H1 (cell line): Measurements from ENCODE around the gene ALKBH3.

Experiments
- ATF3 ChIP-seq: IDR thresholded peaks from 2 replicates; pipeline ENCODE4 v1.6.1; 2011; ENCODE audit warnings: low read depth, mild to moderate bottlenecking, low read length; ENCODE audit not compliant: insufficient read depth
- CTCF ChIP-seq, 3 experiments: IDR thresholded peaks; 1 replicate in 2 of 3; 2 replicates in 1 of 3; pipeline versions ENCODE4 v1.5.1 to v1.6.1; 2011; ENCODE audit warnings: low read length in 3 of 3, mild to moderate bottlenecking in 3 of 3, inconsistent platforms in 2 of 3, low read depth in 1 of 3, moderate library complexity in 1 of 3; ENCODE audit not compliant: insufficient read depth in 1 of 3; ENCODE audit errors: control extremely low read depth in 1 of 3
- E2F6 ChIP-seq: IDR thresholded peaks from 2 replicates; pipeline ENCODE4 v1.6.1; 2012; ENCODE audit warnings: inconsistent platforms
- EZH2 ChIP-seq: fragments of 200-600 bp; sonication (generic); IDR thresholded peaks from 2 replicates; pipeline ENCODE4 v1.7.1; 2012; ENCODE audit warnings: low read depth, mild to moderate bottlenecking, moderate library complexity, low read length, inconsistent platforms; ENCODE audit not compliant: severe bottlenecking
- FOSL1 ChIP-seq: IDR thresholded peaks from 2 replicates; pipeline ENCODE4 v1.6.1; 2011; ENCODE audit warnings: mild to moderate bottlenecking, low read depth, low read length, moderate library complexity; ENCODE audit not compliant: insufficient read depth
- HDAC2 ChIP-seq, 2 experiments: fragments of 300-600 bp in 1 of 2; sonication (generic) in 1 of 2; IDR thresholded peaks; 2 replicates each; pipeline ENCODE4 v1.6.1; 2011 to 2012; ENCODE audit warnings: low read depth in 2 of 2, low read length in 2 of 2, mild to moderate bottlenecking in 2 of 2, moderate library complexity in 2 of 2, borderline replicate concordance in 1 of 2, inconsistent platforms in 1 of 2
- JUND ChIP-seq: IDR thresholded peaks from 2 replicates; pipeline ENCODE4 v1.6.1; 2011; ENCODE audit warnings: mild to moderate bottlenecking, improper control_type of control experiment, low read length
- POLR2A ChIP-seq, 2 experiments: IDR thresholded peaks; 1 replicate in 1 of 2; 2 replicates in 1 of 2; pipeline ENCODE4 v1.6.1; 2011; ENCODE audit warnings: low read depth in 2 of 2, low read length in 2 of 2, mild to moderate bottlenecking in 2 of 2; ENCODE audit errors: control extremely low read depth in 1 of 2
- POLR2AphosphoS5 ChIP-seq: IDR thresholded peaks from 2 replicates; pipeline ENCODE4 v1.6.1; 2011; ENCODE audit warnings: low read depth, low read length
- RFX5 ChIP-seq: IDR thresholded peaks from 2 replicates; pipeline ENCODE4 v1.6.1; 2011; ENCODE audit warnings: low read depth, low read length, improper control_type of control experiment, borderline replicate concordance
- TAF1 ChIP-seq: IDR thresholded peaks from 2 replicates; pipeline ENCODE4 v1.6.1; 2011; ENCODE audit warnings: mild to moderate bottlenecking, low read depth, low read length
- TAF7 ChIP-seq: optimal IDR thresholded peaks from 2 replicates; pipeline ENCODE3; 2011; ENCODE audit warnings: low read depth, mild to moderate bottlenecking, inconsistent platforms, low read length, moderate library complexity, borderline replicate concordance
- TEAD4 ChIP-seq: IDR thresholded peaks from 2 replicates; pipeline ENCODE4 v1.6.1; 2012; ENCODE audit warnings: low read depth, low read length, inconsistent platforms, mixed read lengths

- TF ChIP-seq POLR2AphosphoS5 (no peak), FOSL1 (no peak), TAF7 (no peak), ATF3 (no peak), TEAD4 (no peak), CTCF (IDR thresholded peaks at IDR 0.05; ENCODE audit: control extremely low read depth in 1 of 3, insufficient read depth in 1 of 3, low read depth in 1 of 3, low read length in 3 of 3) (no peak), TAF1 (no peak), E2F6 (no peak), RFX5 (no peak), JUND (no peak), EZH2 (no peak), HDAC2 (IDR thresholded peaks at IDR 0.05; ENCODE audit: borderline replicate concordance in 1 of 2, low read depth in 2 of 2, low read length in 2 of 2) (no peak), POLR2A (IDR thresholded peaks at IDR 0.05; ENCODE audit: control extremely low read depth in 1 of 2, low read depth in 2 of 2, low read length in 2 of 2) (no peak)
Measured at GRCh38 chr11:43959321-43959995, 78.8 kb downstream of the ALKBH3 start.
